SK-N-SH treated with all-trans-retinoic acid at 6 μM for 48 hours (cell line): Measurements from ENCODE around the gene VWDE.

Source experiments
- ATAC-seq: fragments of 200-7000 bp; cut with Tn5 transposase; 3 replicates; pipeline ENCODE4 v1.9.1; 2020; ENCODE audit warnings: mild to moderate bottlenecking, moderate library complexity
- ARNTL ChIP-seq: fragments of 450-650 bp; formaldehyde crosslinking; IDR thresholded peaks from 2 replicates; pipeline ENCODE4 v1.5.0; 2020; ENCODE audit warnings: low read depth, mild to moderate bottlenecking, moderate library complexity, borderline replicate concordance
- BACH2 ChIP-seq: fragments of 250-450 bp; sonication (Bioruptor Pico); IDR thresholded peaks from 2 replicates; pipeline ENCODE4 v1.9.0; 2021; ENCODE audit warnings: mild to moderate bottlenecking, borderline replicate concordance
- CREB5 ChIP-seq: fragments of 250-450 bp; sonication (Bioruptor Pico); IDR thresholded peaks from 2 replicates; pipeline ENCODE4 v1.5.1; 2020; ENCODE audit warnings: low read depth, mild to moderate bottlenecking, moderate library complexity
- CSDC2 ChIP-seq: fragments of 250-450 bp; sonication (Bioruptor Pico); IDR thresholded peaks from 2 replicates; pipeline ENCODE4 v1.5.0; 2020; ENCODE audit warnings: mild to moderate bottlenecking, moderate library complexity
- CSRNP3 ChIP-seq: fragments of 250-450 bp; sonication (Bioruptor Pico); IDR thresholded peaks from 2 replicates; pipeline ENCODE4 v1.5.1; 2021; ENCODE audit warnings: mild to moderate bottlenecking, moderate library complexity
- ESRRG ChIP-seq: fragments of 250-450 bp; sonication (Bioruptor Pico); IDR thresholded peaks from 2 replicates; pipeline ENCODE4 v1.6.1; 2021; ENCODE audit warnings: mild to moderate bottlenecking
- GLIS3 ChIP-seq: fragments of 250-450 bp; sonication (Bioruptor Pico); IDR thresholded peaks from 2 replicates; pipeline ENCODE4 v1.5.0; 2020; ENCODE audit warnings: mild to moderate bottlenecking, moderate library complexity
- ISL1 ChIP-seq: fragments of 250-450 bp; sonication (Bioruptor Pico); IDR thresholded peaks from 2 replicates; pipeline ENCODE4 v2.1.2; 2022; ENCODE audit warnings: mild to moderate bottlenecking, moderate library complexity
- OSR1 ChIP-seq: fragments of 250-450 bp; sonication (Bioruptor Pico); IDR thresholded peaks from 2 replicates; pipeline ENCODE4 v1.8.0; 2022; ENCODE audit warnings: moderate library complexity, mild to moderate bottlenecking, inconsistent platforms
- POU6F1 ChIP-seq: fragments of 250-450 bp; sonication (Bioruptor Pico); IDR thresholded peaks from 2 replicates; pipeline ENCODE4 v1.8.0; 2021; ENCODE audit warnings: low read depth, mild to moderate bottlenecking, moderate library complexity, borderline replicate concordance
- PPARA ChIP-seq: fragments of 250-450 bp; sonication (Bioruptor Pico); IDR thresholded peaks from 2 replicates; pipeline ENCODE4 v1.5.0; 2020; ENCODE audit warnings: mild to moderate bottlenecking, borderline replicate concordance
- RARB ChIP-seq: fragments of 250-450 bp; sonication (Bioruptor Pico); IDR thresholded peaks from 2 replicates; pipeline ENCODE4 v1.8.0; 2021; ENCODE audit warnings: mild to moderate bottlenecking, moderate library complexity
- SNAI2 ChIP-seq: fragments of 250-450 bp; sonication (Bioruptor Pico); IDR thresholded peaks from 2 replicates; pipeline ENCODE4 v1.5.0; 2020; ENCODE audit warnings: mild to moderate bottlenecking, moderate library complexity
- TCF4 ChIP-seq: fragments of 250-450 bp; sonication (Bioruptor Pico); IDR thresholded peaks from 2 replicates; pipeline ENCODE4 v1.8.0; 2021; ENCODE audit warnings: mild to moderate bottlenecking, moderate library complexity, borderline replicate concordance
- TOX ChIP-seq: fragments of 250-450 bp; sonication (Bioruptor Pico); IDR thresholded peaks from 2 replicates; pipeline ENCODE4 v1.8.0; 2021; ENCODE audit warnings: mild to moderate bottlenecking, moderate library complexity, borderline replicate concordance
- TSHZ2 ChIP-seq: fragments of 250-450 bp; sonication (Bioruptor Pico); IDR thresholded peaks from 2 replicates; pipeline ENCODE4 v1.5.0; 2020; ENCODE audit warnings: mild to moderate bottlenecking, moderate library complexity
- ZC3H10 ChIP-seq: fragments of 250-450 bp; sonication (Bioruptor Pico); IDR thresholded peaks from 2 replicates; pipeline ENCODE4 v1.5.1; 2021; ENCODE audit warnings: mild to moderate bottlenecking, moderate library complexity
- ZFP3 ChIP-seq: fragments of 250-450 bp; sonication (Bioruptor Pico); IDR thresholded peaks from 2 replicates; pipeline ENCODE4 v1.5.0; 2020; ENCODE audit warnings: mild to moderate bottlenecking, moderate library complexity
- ZFP30 ChIP-seq: fragments of 450-650 bp; formaldehyde crosslinking; IDR thresholded peaks from 2 replicates; pipeline ENCODE4 v1.5.0; 2022; ENCODE audit warnings: mild to moderate bottlenecking, moderate library complexity
- ZNF565 ChIP-seq: fragments of 450-650 bp; formaldehyde crosslinking; conservative IDR thresholded peaks from 2 replicates; pipeline ENCODE4 v1.5.0; 2020; ENCODE audit warnings: low read depth, mild to moderate bottlenecking, moderate library complexity
- ZNF70 ChIP-seq: fragments of 450-650 bp; formaldehyde crosslinking; IDR thresholded peaks from 2 replicates; pipeline ENCODE4 v1.5.0; 2020; ENCODE audit warnings: mild to moderate bottlenecking, moderate library complexity
- ZNF8 ChIP-seq: fragments of 450-650 bp; formaldehyde crosslinking; IDR thresholded peaks from 2 replicates; pipeline ENCODE4 v1.5.0; 2020; ENCODE audit warnings: mild to moderate bottlenecking, moderate library complexity

The VWDE gene

GRCh38 chr7:12434012-12434642 is 30.5 kb upstream of the VWDE start:
- ATAC-seq: no peak
- no peak for TF ChIP-seq CREB5 (CRISPR knock-in tag)

GRCh38 chr7:12431886-12432556 is 28.4 kb upstream of the VWDE start:
- ATAC-seq: no peak
- TF ChIP-seq CSRNP3 (CRISPR knock-in tag) (no peak), ISL1 (CRISPR knock-in tag) (no peak), BACH2 (CRISPR knock-in tag) (no peak), ARNTL (CRISPR knock-in tag) (no peak), TCF4 (no peak), SNAI2 (CRISPR knock-in tag) (no peak), ZNF8 (CRISPR knock-in tag) (no peak), PPARA (CRISPR knock-in tag) (no peak), ZFP30 (no peak), ESRRG (CRISPR knock-in tag) (no peak), RARB (CRISPR knock-in tag) (no peak), POU6F1 (CRISPR knock-in tag) (no peak)

GRCh38 chr7:12425311-12425710 is 21.6 kb upstream of the VWDE start:
- ATAC-seq: no peak
- TF ChIP-seq TCF4 (no peak), SNAI2 (CRISPR knock-in tag) (no peak), GLIS3 (CRISPR knock-in tag) (no peak)

- TF ChIP-seq ZFP3 (CRISPR knock-in tag) (no peak), ESRRG (CRISPR knock-in tag) (no peak), ZFP30 (no peak), SNAI2 (CRISPR knock-in tag) (no peak), ZNF70 (no peak), ZNF8 (CRISPR knock-in tag) (no peak), CSRNP3 (CRISPR knock-in tag) (no peak), TCF4 (no peak), RARB (CRISPR knock-in tag) (no peak), PPARA (CRISPR knock-in tag) (no peak), ZC3H10 (CRISPR knock-in tag) (no peak), BACH2 (CRISPR knock-in tag) (no peak), CSDC2 (CRISPR knock-in tag) (no peak), GLIS3 (CRISPR knock-in tag) (no peak), TOX (CRISPR knock-in tag) (no peak), POU6F1 (CRISPR knock-in tag) (no peak), TSHZ2 (CRISPR knock-in tag) (no peak), OSR1 (CRISPR knock-in tag) (no peak), ZNF565 (CRISPR knock-in tag) (no peak)
- TF ChIP-seq, all 23 proteins: peak for 0
- ATAC-seq: no peak
Observed at GRCh38 chr7:12423997-12424745, 20.5 kb upstream of the VWDE start.
